MCF 10A (cell line): ENCODE measurements around the gene OR56B4. TPM values are rescaled to one million over a fixed set of nuclear protein-coding genes. Genes with fewer than 3 reads are reported as not detected.
"Not testable (repeated sequence)": the region's sequence is repeated elsewhere in the genome, so short reads cannot be mapped to it uniquely, and the experiment has no call there.

ENCODE experiments used
- Bru-seq: library from RNA; stranded (reverse); fragments of 400-500 nt; gene quantifications from one replicate; lab custom pipeline; 2021; lab: Mats Ljungman, UMichigan
- BruChase-seq, 2 experiments: library from RNA; stranded (reverse); fragments of 400-500 nt; gene quantifications; one replicate each; lab custom pipeline; 2021; lab: Mats Ljungman, UMichigan
- BruUV-seq: library from RNA; stranded (reverse); fragments of 400-500 nt; replicated peaks from 2 replicates; lab custom pipeline; 2021; lab: Mats Ljungman, UMichigan
- CTCF ChIA-PET: fragments of 300-600 bp; sonication (Branson Sonifier 250); formaldehyde crosslinking; extraction: SDS; loops from one replicate; lab custom pipeline; 2021; ENCODE audit warnings: antibody characterized with exemption, inconsistent platforms; lab: Yijun Ruan, JAX
- POLR2A ChIA-PET: fragments of 300-600, 350-650 bp; sonication (Branson Sonifier 250); formaldehyde crosslinking; extraction: SDS; loops from one replicate; lab custom pipeline; 2020; ENCODE audit warnings: antibody characterized with exemption, inconsistent platforms; lab: Yijun Ruan, JAX
- DNase-seq: peaks from one replicate; pipeline ENCODE4 v3.0.0-alpha.2; 2018; ENCODE audit not compliant: unreplicated experiment
- H3K27ac Mint-ChIP-seq: one replicate; pipeline ENCODE4 v1.8.0; 2022; ENCODE audit warnings: mild to moderate bottlenecking, low read depth, mixed read lengths; ENCODE audit not compliant: unreplicated experiment
- H3K27me3 Mint-ChIP-seq: one replicate; pipeline ENCODE4 v1.8.0; 2022; ENCODE audit warnings: mixed read lengths; ENCODE audit not compliant: insufficient read depth, unreplicated experiment
- H3K36me3 Mint-ChIP-seq: one replicate; pipeline ENCODE4 v1.8.0; 2022; ENCODE audit warnings: mild to moderate bottlenecking, moderate library complexity, mixed read lengths; ENCODE audit not compliant: insufficient read depth, unreplicated experiment
- H3K4me1 Mint-ChIP-seq: one replicate; pipeline ENCODE4 v1.8.0; 2022; ENCODE audit warnings: mixed read lengths; ENCODE audit not compliant: insufficient read depth, unreplicated experiment
- H3K4me3 Mint-ChIP-seq: one replicate; pipeline ENCODE4 v1.8.0; 2022; ENCODE audit warnings: mild to moderate bottlenecking, moderate library complexity, mixed read lengths; ENCODE audit not compliant: unreplicated experiment
- H3K9me3 Mint-ChIP-seq: one replicate; pipeline ENCODE4 v1.8.0; 2022; ENCODE audit warnings: mixed read lengths; ENCODE audit not compliant: unreplicated experiment
- CTCF ChIP-seq: fragments of 200-600 bp; IDR thresholded peaks from one replicate; pipeline ENCODE4 v1.8.0; 2022; ENCODE audit warnings: antibody characterized with exemption, mild to moderate bottlenecking; ENCODE audit not compliant: unreplicated experiment
- intact Hi-C: fragments of 100-400 bp; cut with micrococcal nuclease; formaldehyde crosslinking; loops from 2 replicates; pipeline ENCODE4 v1.14.1; 2022
- long read RNA-seq: library from polyadenylated mRNA; stranded (forward); transcript quantifications from one replicate; pipeline ENCODE4 v2.0.0, GENCODE V29; 2022
- total RNA-seq: library from RNA; stranded (reverse); gene quantifications from 2 replicates; pipeline ENCODE4 v1.2.3, GENCODE V29; 2022

OR56B4 gene
- total RNA-seq (not detected in 2 replicates), Bru-seq, nascent RNA (not detected), BruChase-seq, experiment 1, labeled RNA remaining after a 6-hour chase (not detected), BruChase-seq, experiment 2, labeled RNA remaining after a 2-hour chase (not detected)
- long read RNA-seq = 0 reads

- H3K36me3 Mint-ChIP-seq, POLR2A ChIA-PET, BruUV-seq, intact Hi-C loops, H3K4me1 Mint-ChIP-seq, DNase-seq, H3K9me3 Mint-ChIP-seq, H3K4me3 Mint-ChIP-seq, H3K27ac Mint-ChIP-seq: not testable (repeated sequence)
- H3K27me3 Mint-ChIP-seq = peaks cover 31% of the 10 kb centered on the region
- CTCF ChIA-PET = interaction anchor here (1.0 kb wide), 1 partner anchor 256 kb away, joined by 4 read pairs; no protein-coding TSS in a partner anchor
Measured at GRCh38 chr11:6107384-6107783, at the start of gene OR56B4. Gene OR56B4 (plus strand): TSS chr11:6107684. CDS start chr11:6107779, 95 bp downstream.

GRCh38 chr11:6061475-6061874 lies 46.0 kb upstream of the OR56B4 start:
- peaks cover 50% of the 10 kb centered on the region for H3K27me3 Mint-ChIP-seq

GRCh38 chr11:6062691-6063358 lies 44.7 kb upstream of the OR56B4 start:
- ChIA-PET POLR2A (no interaction called here), CTCF (interaction anchor here (0.6 kb wide), 1 partner anchor 211 kb away, joined by 3 read pairs; no protein-coding TSS in a partner anchor)
- TF ChIP-seq CTCF = no peak
- no peaks in the 10 kb centered on the region for H3K36me3 Mint-ChIP-seq
- no peaks in the 10 kb centered on the region for H3K9me3 Mint-ChIP-seq
- no peak overlapping the region for H3K27ac Mint-ChIP-seq
- no peak for DNase-seq
- H3K4me3 Mint-ChIP-seq = no peak overlapping the region
- intact Hi-C loops = no loop called here
- no TSS peak for BruUV-seq
- no peaks in the 10 kb centered on the region for H3K4me1 Mint-ChIP-seq
- H3K27me3 Mint-ChIP-seq = peaks cover 41% of the 10 kb centered on the region

More at GRCh38 chr11:6061475-6061874, 46.0 kb upstream of the OR56B4 start:
- ChIA-PET CTCF (interaction anchor here (0.5 to 0.6 kb wide), 2 partner anchors 19 to 420 kb away, joined by 3 read pairs; no protein-coding TSS in a partner anchor), POLR2A (no interaction called here)
- no peak overlapping the region for H3K4me3 Mint-ChIP-seq
- no peaks in the 10 kb centered on the region for H3K36me3 Mint-ChIP-seq
- no peaks in the 10 kb centered on the region for H3K9me3 Mint-ChIP-seq
- no TSS peak for BruUV-seq
- H3K4me1 Mint-ChIP-seq = no peaks in the 10 kb centered on the region
- no peak for TF ChIP-seq CTCF
- DNase-seq = no peak
- intact Hi-C loops = no loop called here
- no peak overlapping the region for H3K27ac Mint-ChIP-seq

GRCh38 chr11:6067502-6067901 lies 40.0 kb upstream of the OR56B4 start:
- Mint-ChIP-seq H3K4me1 (no peaks in the 10 kb centered on the region), H3K27ac (no peak overlapping the region), H3K27me3 (no peaks in the 10 kb centered on the region), H3K4me3 (no peak overlapping the region), H3K9me3 (no peaks in the 10 kb centered on the region), H3K36me3 (no peaks in the 10 kb centered on the region)
- no peak for DNase-seq
- TF ChIP-seq CTCF = no peak
- BruUV-seq = no TSS peak
- ChIA-PET CTCF (interaction anchor here (0.7 to 1.1 kb wide), 2 partner anchors 286 to 1402 kb away, joined by 3 read pairs; no protein-coding TSS in a partner anchor), POLR2A (no interaction called here)
- intact Hi-C loops = no loop called here

- H3K27me3 Mint-ChIP-seq, H3K9me3 Mint-ChIP-seq, intact Hi-C loops, BruUV-seq, H3K27ac Mint-ChIP-seq, H3K36me3 Mint-ChIP-seq, H3K4me3 Mint-ChIP-seq, H3K4me1 Mint-ChIP-seq, DNase-seq, CTCF ChIA-PET, POLR2A ChIA-PET: not testable (repeated sequence)
Measured at GRCh38 chr11:6076443-6076842, 31.0 kb upstream of the OR56B4 start.
